NCI-H748 treated with DMSO at 0.1 percent for 48 hours (cell line): ENCODE measurements around the gene FAM184B.

ENCODE experiments used
- DNase-seq: peaks from one replicate; lab custom pipeline; 2025; lab: John Stamatoyannopoulos, UW

The FAM184B gene

GRCh38 chr4:17781300-17782287, at the start of gene FAM184B:
TSS of gene FAM184B (minus strand) at chr4:17781621. CDS start at chr4:17781299, 322 bp downstream.
- DNase-seq = peak; percentile 8

- DNase-seq = no peak
Observed at GRCh38 chr4:17823871-17824669, 42.6 kb upstream of the FAM184B start.

- no peak for DNase-seq
Observed at GRCh38 chr4:17817027-17817426, 35.6 kb upstream of the FAM184B start.

GRCh38 chr4:17816142-17816541, 34.7 kb upstream of the FAM184B start:
- no peak for DNase-seq

GRCh38 chr4:17814140-17814539, 32.7 kb upstream of the FAM184B start:
- DNase-seq = no peak

- DNase-seq = no peak
Observed at GRCh38 chr4:17812801-17813200, 31.4 kb upstream of the FAM184B start.

DNA sequence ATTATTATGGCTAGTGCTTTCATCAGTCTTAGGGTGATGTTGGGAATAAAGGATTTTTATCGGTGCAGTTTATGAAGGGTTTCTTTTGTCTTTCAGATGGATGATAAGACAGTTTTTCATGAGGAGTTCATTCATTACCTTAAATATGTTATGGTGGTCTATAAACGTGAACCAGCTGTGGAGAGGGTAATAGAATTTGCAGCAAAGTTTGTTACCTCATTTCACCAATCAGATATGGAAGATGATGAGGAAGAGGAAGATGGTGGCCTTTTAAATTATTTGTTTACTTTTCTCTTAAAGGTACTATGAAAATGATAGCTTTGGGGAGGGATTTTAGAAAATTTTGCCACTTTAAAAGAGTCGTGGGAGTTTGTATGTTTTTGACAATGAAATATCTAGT, 30.7 kb upstream of the FAM184B start:
- no peak for DNase-seq

DNA sequence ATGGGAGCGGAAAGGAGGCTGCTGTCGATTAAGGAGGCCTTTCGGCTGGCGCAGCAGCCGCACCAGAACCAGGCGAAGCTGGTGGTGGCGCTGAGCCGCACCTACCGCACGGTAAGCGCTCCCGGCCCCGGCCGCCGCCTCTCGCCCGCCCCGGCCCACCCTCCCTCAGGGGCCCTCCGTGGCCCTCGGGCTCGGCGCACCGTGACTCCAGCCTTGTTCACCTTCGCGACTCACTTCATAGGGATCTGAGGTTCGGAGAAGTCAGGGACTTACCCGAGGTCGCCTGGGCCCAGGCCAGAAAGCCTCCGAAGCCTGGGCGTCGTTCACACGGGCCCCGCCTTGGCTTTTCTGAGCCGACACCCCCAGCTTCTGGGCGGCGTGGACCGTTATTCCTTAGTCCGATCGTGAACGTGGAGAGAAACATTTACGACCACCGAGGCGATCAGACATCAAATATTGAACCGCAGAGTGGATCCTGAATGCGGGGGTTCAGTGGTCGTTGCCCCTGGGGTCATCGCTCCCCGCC, 29.7 kb upstream of the FAM184B start:
- DNase-seq = no peak

GRCh38 chr4:17810260-17811077, 29.0 kb upstream of the FAM184B start, which contains the start of the genes DCAF16 and NCAPG:
TSS of gene DCAF16 (minus strand) at chr4:17810757. CDS start at chr4:17804141, 6,616 bp downstream.
TSS of gene NCAPG (plus strand) at chr4:17810979. CDS start at chr4:17811078, 99 bp downstream.
- peak; percentile 90 for DNase-seq

DNA sequence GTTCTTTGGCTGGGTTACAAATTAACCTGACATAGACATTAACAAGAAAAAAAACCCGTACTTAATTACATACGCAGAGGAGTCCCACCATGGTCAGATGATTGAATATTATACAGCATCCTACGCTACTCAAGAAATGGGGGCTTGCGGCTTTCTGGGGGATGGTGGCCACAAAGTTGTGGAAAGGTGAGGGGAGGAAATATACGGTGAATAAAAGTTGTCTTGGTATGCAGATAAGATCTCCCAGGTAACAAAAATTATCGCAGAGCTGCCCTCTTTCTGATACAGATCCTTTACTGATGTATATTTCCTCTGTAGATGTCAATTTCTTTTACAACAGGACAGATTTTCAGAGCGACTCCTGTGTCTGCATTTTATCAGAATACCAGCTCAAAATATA, 28.2 kb upstream of the FAM184B start:
- no peak for DNase-seq

GRCh38 chr4:17807446-17807845, 26.0 kb upstream of the FAM184B start:
- no peak for DNase-seq

- DNase-seq = no peak
Observed at GRCh38 chr4:17805580-17806155, 24.2 kb upstream of the FAM184B start.

- DNase-seq = no peak
Observed at GRCh38 chr4:17797808-17798207, 16.4 kb upstream of the FAM184B start.

DNA sequence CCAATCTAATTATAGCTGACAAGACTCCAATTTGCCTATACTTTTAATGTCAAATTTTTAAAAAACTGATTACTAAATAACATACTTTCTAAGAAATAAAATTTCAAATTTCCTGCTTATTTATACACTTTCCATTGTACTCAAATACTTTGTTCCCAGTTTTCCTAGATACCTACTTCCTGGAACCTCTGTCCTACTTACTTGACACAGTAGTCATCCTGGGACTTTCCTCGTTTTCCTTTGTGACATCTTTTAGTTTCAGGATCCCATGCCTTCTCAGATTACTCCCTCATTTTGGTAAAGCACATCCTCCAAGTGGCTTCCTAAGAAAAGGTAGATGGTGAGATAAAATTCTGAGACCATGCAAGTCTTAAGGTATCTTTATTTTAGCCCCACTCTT, 13.3 kb upstream of the FAM184B start:
- no peak for DNase-seq

DNA sequence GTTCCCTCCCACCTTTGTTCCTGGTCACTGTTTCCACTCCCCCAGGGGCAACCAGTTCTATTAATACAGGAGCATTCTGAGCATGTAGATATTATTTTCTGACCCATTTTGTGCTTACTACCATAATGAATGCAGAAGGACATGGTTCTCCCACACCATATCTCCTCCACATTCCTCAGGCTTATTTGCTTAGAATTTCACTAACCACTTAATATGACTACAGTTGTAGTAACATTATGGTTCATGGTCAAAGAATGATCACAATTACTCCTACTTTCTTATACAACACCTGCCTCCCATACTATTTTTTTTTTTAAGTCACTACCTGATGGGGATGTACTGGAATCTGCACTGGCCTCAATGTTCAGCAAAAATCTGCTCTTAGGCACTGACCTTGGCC, 7.5 kb upstream of the FAM184B start:
- no peak for DNase-seq

GRCh38 chr4:17787315-17787714, 5.9 kb upstream of the FAM184B start:
- no peak for DNase-seq

DNA sequence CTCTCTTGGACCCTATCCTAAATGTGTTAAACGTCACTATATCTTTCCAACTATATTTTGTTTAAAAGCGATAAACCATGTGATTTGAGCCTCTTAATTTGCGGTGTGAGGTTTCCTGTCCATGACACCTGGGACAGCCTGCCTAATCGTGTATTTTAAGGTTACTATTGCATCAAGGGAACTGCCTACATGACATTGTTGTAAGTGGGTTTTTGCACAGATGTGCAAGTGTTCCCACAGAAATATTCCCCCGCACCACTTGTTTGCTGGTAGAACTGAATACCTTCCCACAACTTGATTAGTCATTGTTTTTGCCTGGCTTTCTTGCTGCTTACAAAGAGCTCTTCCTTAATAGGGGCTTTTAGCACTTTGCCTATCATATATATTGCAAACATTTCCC, 5.1 kb upstream of the FAM184B start:
- no peak for DNase-seq

GRCh38 chr4:17785858-17786257, 4.4 kb upstream of the FAM184B start:
- no peak for DNase-seq

DNA sequence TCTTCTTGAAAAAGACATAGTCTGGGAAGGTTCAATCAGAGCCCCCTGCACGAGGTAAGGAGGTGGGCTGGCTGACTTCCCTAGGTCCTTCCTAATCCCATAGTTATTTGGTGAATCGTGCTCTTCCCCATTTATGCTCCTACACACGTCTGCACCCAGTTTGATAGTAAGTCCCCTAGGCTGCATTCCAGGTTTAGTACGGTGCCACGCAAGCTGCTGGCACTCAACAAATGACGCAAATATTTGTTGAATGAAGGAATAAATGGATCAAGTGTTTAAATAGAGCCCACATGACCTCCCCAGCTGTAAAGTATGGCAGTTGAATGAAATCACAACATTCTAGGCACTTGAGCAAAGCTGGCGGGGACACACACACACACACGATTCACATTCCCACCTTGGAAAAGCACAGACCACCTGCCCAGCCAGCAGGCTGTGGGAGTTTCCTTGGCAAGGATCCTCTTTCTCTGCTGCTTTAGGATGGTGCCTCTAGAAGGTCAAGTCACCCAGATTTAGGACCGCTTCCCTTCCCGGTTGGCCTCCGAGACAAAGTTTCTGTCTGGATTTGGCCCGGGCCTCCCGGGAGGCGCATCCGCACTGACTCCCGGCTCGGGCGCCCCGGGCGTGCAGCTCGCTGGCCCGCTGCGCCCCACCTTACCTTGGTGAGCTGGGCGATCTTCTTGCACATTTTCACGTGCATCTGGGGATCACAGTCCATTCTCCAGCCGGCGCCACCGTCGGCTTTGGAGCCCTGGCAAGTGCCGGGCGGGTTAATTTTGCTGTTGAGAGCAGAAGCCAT, 721 bp downstream of the FAM184B start:
- DNase-seq = peak; percentile 41

GRCh38 chr4:17778431-17778830, 3.0 kb downstream of the FAM184B start:
- no peak for DNase-seq
